ENCODE data around the gene PRKAR2B.

DNA sequence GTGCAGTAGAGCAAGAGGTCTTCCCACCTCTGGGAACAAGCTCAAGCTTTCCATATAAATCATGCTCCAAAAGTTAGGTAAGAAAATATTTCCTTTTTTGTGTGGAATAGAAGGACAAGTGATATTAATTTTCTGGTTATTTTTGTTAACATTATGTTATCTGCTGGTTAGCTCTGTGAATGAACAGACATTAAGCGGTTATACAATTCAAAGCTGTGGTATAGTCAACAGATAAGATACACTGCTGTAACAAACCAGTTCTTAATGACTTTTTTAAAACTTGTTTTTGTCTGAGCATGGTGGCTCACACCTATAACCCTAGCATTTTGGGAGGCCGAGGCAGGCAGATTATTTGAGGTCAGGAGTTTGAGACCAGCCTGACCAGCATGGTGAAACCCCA lies 43.0 kb upstream of the PRKAR2B start:
- no peak for TF ChIP-seq POLR2A (IDR thresholded peaks at IDR 0.05)
- TF ChIP-seq, protein P1, sequence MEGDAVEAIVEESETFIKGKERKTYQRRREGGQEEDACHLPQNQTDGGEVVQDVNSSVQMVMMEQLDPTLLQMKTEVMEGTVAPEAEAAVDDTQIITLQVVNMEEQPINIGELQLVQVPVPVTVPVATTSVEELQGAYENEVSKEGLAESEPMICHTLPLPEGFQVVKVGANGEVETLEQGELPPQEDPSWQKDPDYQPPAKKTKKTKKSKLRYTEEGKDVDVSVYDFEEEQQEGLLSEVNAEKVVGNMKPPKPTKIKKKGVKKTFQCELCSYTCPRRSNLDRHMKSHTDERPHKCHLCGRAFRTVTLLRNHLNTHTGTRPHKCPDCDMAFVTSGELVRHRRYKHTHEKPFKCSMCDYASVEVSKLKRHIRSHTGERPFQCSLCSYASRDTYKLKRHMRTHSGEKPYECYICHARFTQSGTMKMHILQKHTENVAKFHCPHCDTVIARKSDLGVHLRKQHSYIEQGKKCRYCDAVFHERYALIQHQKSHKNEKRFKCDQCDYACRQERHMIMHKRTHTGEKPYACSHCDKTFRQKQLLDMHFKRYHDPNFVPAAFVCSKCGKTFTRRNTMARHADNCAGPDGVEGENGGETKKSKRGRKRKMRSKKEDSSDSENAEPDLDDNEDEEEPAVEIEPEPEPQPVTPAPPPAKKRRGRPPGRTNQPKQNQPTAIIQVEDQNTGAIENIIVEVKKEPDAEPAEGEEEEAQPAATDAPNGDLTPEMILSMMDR (IDR thresholded peaks at IDR 0.05): no peak

All from uterus (tissue), 2 donors.